Hepatocyte (in vitro differentiated cells): ENCODE results near the gene NCAPH2.

Source experiments
- CTCF ChIP-seq: fragments of 200-600 bp; sonication (generic); IDR thresholded peaks from 2 replicates; pipeline ENCODE4 v1.5.1; 2016; ENCODE audit warnings: antibody characterized with exemption, mild to moderate bottlenecking; ENCODE audit not compliant: poor library complexity
- EZH2 ChIP-seq: fragments of 200-600 bp; sonication (generic); IDR thresholded peaks from 2 replicates; pipeline ENCODE4 v1.6.1; 2016; ENCODE audit warnings: antibody characterized with exemption, mild to moderate bottlenecking, borderline replicate concordance
- EZH2phosphoT487 ChIP-seq: fragments of 200-600 bp; sonication (generic); IDR thresholded peaks from one replicate; pipeline ENCODE4 v1.6.1; 2018; ENCODE audit warnings: antibody characterized with exemption, mild to moderate bottlenecking, low read depth, moderate library complexity; ENCODE audit not compliant: unreplicated experiment, severe bottlenecking

GRCh38 chr22:50487290-50488005 lies 20.6 kb upstream of the NCAPH2 start:
- TF ChIP-seq CTCF (no peak), EZH2 (no peak), EZH2phosphoT487 (no peak)
